ENCODE data around the gene KPNA5.
"Not testable (repeated sequence)": the region's sequence is repeated elsewhere in the genome, so short reads cannot be mapped to it uniquely, and the experiment has no call there.

Gene KPNA5

DNA sequence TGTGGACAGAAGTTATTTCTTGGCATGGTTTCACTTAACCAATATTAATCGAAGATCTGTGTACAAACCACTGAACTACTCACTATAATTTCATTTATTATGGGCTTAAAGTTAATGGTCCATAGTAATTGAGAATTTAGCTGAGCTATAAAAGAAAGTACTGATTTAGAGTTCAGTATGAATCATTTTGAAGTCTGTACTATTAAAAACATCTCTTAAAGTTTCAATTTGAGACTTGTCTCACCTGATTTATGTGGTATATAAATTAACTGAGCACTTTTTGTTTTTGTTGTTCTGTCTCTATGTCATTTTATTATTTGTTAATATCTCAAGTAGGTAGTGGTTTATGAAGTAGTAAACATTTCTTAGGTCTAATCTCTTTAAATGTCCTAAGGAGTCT is 24.9 kb downstream of the KPNA5 start:
- no peak for DNase-seq

GRCh38 chr6:116714296-116714695 is 33.3 kb downstream of the KPNA5 start:
- DNase-seq = no peak

GRCh38 chr6:116714761-116715160 is 33.8 kb downstream of the KPNA5 start:
- DNase-seq = no peak

GRCh38 chr6:116726947-116727346 is 45.9 kb downstream of the KPNA5 start:
- DNase-seq = no peak

DNA sequence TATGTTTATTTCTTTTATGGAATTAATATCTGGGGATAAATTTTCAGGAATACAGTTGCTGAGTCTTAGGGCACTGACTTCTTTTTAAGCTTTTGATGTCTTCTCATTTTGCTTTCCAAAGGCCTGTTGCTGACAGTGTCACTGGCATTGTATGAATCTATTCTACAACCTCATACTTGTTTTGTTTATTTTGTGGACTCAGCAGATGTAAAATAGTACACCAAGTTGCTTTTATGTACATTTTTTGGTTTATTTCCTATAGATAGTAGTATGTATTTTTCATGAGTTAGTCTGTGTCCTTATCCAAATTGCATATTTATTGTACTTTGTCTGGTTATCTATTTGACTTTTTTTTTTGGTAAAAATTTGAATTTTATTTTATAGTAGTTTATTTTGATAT is 49.5 kb downstream of the KPNA5 start:
- no peak for DNase-seq

- no peak for DNase-seq
Observed at GRCh38 chr6:116737004-116737403, 56.0 kb downstream of the KPNA5 start.

DNA sequence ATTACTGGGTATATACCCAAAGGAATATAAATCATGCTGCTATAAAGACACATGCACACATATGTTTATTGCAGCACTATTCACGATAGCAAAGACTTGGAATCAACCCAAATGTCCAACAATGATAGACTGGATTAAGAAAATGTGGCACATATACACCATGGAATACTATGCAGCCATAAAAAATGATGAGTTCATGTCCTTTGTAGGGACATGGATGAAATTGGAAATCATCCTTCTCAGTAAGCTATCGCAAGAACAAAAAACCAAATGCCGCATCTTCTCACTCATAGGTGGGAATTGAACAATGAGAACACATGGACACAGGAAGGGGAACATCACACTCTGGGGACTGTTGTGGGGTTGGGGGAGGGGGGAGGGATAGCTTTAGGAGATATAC is 59.5 kb downstream of the KPNA5 start:
- DNase-seq = not testable (repeated sequence)

DNA sequence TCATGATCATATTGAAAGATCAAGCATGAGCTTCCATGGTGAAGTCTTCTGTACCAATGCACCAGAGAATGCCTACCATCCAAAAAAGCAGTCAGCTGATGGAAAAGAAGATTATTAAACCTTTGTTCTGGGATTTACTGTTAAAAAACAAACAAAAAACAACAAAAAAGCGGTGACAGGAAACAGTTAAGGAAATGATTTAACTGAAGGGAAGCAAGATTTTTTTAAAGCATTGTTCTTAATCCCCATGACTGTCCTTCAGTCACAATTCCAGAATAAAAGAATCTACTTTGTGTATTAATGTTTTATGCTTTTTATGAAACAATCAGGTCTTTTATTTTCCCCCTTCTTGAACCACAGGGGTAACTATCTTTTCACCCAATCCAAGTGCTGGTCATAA is 60.6 kb downstream of the KPNA5 start:
- no peak for DNase-seq

DNA sequence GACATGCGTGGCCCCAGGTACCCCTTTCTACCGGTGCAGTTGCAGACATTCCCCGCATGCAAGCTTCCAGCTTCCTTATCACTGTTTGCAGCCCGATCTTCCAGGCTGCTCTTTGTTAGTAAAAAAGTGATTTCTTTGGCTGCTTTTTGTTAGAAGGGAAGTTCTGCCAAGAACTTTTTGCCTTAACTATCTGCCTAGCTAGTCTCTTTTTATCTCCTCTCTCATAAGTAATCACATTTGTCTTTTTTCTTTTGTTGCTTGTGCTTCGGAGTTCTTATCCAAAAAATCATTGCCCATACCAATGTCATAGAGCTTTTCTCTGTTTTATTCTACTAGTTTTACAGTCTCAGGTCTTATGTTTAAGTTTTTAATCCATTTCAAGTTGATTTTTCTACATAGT is 64.2 kb downstream of the KPNA5 start:
- no peak for DNase-seq

GRCh38 chr6:116761779-116762178 is 80.8 kb downstream of the KPNA5 start:
- DNase-seq = no peak

GRCh38 chr6:116762235-116762634 is 81.2 kb downstream of the KPNA5 start:
- no peak for DNase-seq

- DNase-seq = no peak
Observed at GRCh38 chr6:116763048-116763447, 82.0 kb downstream of the KPNA5 start.

DNA sequence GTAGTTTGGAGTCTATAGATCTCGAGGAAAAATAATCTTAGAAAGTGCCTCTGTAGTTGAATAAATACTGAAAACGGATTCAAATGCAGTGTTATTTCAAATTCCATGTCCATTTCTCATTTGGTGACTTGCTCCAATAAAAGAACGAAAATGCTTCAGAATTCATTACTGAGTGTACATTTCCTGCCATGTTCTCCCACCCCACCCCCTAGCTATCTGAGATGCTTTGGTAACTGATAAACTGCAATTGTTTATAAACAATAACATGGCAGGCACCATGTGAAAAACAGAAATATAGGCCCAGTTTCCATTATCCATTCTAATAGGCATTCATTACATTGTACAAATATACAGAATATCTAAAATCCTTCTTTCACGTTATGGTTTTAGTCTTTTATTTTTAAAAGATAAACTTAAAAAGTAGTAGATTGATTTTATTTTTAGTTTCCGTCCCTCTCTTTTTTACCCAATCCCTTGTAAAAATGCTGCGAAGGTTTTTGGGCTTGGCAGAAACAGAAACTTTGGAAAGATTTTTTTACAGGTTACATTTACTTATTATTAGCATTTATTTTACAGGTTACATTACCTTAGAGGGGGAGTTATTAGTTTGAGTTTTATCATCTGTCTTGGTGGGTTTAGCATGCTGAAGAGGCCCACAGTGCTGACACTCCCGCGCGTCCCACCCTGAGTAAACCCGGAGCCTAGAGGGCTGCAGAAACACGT is 83.1 kb downstream of the KPNA5 start:
- no peak for DNase-seq

- DNase-seq = no peak
Observed at GRCh38 chr6:116764629-116764960, 83.6 kb downstream of the KPNA5 start.

DNA sequence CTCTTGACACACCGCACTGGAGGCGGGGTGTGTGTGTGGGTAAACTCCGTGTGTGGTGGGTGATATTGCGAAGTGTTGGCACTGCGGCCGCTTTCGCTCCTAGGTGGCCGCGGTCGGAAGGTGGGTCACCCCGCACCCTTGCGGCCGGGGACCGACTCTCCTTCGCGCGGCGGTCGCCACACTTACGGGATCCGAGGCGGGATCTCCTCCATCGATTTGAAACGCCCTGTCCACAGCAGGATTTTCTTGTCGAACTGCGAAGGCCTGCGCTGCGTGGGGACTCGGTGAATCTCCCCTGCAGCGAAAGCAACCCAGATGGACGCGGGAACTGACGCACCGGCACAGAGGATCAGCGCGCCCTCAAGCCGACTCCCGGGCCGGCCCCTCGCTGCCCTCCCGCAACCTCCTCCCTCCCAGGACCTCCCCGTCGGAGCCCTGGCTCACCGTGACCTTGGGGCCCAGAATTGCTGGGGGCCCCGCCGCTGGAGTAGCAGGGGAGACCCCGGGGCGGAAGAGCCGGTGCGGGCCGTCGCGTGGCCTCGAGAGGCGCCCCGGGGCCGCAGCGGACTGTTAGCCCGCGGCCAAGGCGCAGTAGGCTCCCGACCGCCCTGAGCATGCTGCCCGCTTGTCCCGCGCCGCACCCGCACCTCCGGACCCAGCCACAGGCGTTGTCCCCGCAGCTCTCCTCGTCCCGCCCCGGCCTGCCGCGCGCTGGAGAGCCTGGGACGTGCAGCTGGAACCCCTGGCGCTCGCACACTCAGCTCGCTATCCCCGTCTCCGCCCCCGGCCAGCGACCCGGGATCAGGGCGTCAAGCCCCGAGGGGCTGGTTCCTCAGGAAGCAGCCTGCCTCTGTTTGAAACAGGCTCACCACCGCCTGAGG is 84.2 kb downstream of the KPNA5 start, which contains the start of gene FAM162B:
TSS of gene FAM162B (minus strand) at position 759 of the 881 bp plus-strand sequence. CDS start at position 616, 143 bp downstream.
- no peak for DNase-seq

DNA sequence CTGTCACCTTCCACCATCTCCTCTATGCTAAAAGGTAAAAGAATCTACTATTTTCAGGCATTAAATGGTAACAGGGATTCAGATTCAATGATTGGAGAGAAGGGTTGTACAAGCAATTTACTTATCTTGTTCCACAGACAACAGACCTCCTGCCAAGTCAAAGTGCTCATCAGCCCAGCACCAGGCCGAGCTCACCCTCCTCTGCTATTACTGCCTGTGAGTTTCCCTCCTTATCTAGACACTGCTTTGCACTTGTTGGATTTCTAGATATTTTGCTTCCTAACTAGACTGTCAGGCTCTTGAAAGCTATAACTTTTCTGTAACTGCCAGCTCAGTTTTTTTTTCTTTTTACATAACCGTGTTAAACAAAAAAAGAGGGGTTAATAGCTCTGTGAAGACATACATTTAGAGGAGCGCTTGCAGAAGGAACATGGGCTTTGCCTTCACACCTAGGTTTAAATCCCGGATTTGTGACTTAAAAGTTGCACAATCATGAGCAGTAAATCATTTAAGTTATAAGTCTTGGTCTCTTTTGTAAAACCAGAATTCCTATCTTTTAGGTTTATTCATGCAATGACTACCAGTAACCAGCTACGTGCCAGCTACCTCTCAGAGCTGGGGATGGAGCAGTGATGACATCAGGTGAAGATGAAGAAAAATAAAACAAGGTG is 85.6 kb downstream of the KPNA5 start:
- DNase-seq = no peak

DNA sequence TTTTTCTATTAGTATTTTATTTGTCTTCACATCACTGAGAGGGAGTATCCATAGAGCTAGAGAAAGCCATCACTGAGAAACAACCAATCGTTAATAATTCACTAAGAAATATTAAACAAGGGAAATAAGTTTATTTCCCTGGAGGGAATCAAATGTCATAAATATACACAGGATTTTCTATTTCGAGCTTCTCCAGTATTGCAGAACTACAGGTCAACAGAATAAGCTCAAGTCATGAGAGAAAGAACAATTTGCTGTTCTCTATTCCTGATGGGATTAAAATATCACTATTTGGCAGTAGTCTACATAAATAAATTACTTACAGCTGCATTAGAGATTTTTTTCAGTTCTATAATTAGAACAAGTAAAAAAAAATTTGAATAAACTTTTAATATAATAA is 86.7 kb downstream of the KPNA5 start:
- no peak for DNase-seq

- no peak for DNase-seq
Observed at GRCh38 chr6:116772450-116772849, 91.4 kb downstream of the KPNA5 start.

- DNase-seq = no peak
Observed at GRCh38 chr6:116773886-116774285, 92.9 kb downstream of the KPNA5 start.

DNA sequence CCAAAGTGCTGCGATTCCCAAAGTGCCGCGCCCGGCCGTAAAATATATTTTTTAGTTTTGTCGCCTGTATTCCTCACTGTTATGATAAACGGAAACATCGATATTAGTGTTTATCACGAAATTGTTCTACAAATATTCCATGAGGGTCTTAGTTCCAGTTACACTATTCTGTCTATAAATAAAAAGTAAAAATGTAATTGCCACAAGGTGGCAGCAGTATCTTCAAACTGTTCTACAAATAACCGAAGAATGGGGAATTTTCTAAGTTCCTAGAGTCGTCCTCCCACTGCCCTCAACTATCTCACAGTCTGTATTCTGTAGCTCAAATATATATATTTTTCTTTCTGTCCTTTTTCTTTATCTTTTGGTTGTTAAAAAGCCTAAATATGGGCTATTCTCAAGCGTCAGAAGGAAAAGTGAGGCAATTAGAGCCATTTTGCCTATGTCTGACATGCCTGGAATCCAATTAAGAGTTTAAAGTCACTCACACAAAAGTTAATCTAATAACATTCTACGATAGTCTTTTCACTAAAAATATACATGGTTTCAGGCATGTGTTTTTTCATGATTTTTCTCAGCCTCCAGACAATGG is 98.7 kb downstream of the KPNA5 start:
- DNase-seq = no peak

DNA sequence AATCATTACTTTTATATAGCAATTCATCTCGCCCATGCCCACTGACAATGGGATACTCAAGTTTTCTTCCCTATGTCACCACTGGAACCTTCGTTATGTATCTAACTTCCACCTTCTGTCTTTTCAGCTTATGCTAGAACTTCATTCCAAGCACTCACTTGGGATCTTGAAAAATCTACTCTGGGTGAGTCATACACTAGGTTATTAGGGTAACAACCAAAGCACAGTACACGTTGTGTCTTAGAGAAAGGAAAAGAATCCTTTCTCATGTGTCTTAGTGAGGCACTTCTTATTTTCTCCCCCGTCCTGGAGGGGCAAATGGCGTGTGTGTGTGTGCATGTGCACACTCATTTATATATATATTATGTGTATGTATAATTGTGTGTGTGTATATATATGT is 102.8 kb downstream of the KPNA5 start:
- DNase-seq = no peak
